Choroid plexus epithelial cell (primary cell): Measurements from ENCODE around the gene ALDH5A1.
A peak's percentile ranks its signal among the peaks of the same experiment; 100 is the strongest.

Experiments
- DNase-seq: peaks from one replicate; pipeline ENCODE4 v3.0.0-alpha.2; 2010; ENCODE audit warnings: low read depth
- H3K4me3 ChIP-seq: 2 replicates; pipeline ENCODE4 v1.5.1; 2011; ENCODE audit warnings: low read depth, mild to moderate bottlenecking, control low read depth, low read length, moderate library complexity
- TF ChIP-seq, protein P1 (sequence below): conservative IDR thresholded peaks from 2 replicates; pipeline ENCODE4 v1.5.1; 2011; ENCODE audit warnings: low read depth, mild to moderate bottlenecking, control low read depth, inconsistent platforms, low read length, moderate library complexity

Gene ALDH5A1

DNA sequence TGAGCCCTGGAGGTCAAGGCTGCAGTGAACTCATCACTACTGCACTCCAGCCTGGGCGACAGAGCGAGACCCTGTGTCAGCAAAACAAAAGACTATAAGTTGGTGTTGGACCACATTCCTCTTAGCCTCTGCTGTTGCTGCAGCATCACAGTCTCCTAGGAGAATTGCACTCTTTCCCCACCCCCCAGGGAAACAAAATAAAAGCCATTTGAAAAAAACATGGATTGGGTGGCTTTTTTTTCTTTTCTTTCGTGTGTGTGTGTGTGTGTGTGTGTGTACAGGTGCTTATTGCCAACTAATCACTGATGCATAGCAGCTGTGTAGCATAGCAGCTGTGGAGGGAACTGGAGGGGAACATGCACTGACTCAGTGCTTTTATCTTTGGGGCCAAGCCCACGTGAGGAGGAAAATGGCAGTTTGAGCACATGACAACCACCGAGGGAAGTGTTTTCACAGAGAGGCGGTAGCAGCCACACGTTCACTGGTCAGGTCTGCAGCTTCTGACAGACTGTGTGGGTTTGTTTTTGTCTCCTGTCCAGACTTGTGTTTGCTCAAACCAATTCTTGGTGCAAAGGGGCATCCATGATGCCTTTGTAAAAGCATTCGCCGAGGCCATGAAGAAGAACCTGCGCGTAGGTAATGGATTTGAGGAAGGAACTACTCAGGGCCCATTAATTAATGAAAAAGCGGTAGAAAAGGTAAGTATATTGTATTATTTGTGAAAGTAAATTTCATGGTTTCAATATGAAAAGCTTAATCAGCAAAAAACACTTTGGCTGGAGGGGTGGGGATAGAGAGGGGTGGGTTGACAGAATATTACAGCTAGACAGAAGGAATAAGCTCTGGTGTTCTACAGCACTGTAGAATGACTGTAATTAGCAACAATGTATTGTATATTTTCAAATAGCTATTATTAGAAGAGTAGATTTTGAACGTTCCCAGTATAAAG, 27.7 kb downstream of the ALDH5A1 start:
- H3K4me3 ChIP-seq: no peak overlapping the region
- TF ChIP-seq, protein P1, sequence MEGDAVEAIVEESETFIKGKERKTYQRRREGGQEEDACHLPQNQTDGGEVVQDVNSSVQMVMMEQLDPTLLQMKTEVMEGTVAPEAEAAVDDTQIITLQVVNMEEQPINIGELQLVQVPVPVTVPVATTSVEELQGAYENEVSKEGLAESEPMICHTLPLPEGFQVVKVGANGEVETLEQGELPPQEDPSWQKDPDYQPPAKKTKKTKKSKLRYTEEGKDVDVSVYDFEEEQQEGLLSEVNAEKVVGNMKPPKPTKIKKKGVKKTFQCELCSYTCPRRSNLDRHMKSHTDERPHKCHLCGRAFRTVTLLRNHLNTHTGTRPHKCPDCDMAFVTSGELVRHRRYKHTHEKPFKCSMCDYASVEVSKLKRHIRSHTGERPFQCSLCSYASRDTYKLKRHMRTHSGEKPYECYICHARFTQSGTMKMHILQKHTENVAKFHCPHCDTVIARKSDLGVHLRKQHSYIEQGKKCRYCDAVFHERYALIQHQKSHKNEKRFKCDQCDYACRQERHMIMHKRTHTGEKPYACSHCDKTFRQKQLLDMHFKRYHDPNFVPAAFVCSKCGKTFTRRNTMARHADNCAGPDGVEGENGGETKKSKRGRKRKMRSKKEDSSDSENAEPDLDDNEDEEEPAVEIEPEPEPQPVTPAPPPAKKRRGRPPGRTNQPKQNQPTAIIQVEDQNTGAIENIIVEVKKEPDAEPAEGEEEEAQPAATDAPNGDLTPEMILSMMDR: no peak
- DNase-seq: peak; percentile 19

DNA sequence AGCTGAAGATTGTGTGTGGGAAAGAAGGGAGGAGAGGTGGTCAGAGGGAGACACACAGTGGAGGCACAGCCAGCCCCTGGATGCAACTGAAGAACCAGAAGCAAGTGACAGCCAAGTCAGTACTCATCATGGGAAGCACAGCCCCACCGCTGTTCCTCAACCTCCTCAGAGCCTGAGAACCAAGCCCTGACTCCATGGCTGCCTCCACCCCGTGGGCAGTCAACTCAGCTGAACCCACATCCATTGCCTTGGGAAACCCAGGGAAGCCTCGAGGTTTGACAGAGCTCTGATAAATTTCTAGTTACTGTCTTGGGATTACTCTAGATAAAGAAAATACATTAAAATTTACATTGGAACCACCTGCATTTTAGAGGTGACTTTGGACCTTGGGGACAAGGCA, 29.6 kb downstream of the ALDH5A1 start:
- no peak for DNase-seq
- TF ChIP-seq, protein P1: no peak
- no peak overlapping the region for H3K4me3 ChIP-seq

DNA sequence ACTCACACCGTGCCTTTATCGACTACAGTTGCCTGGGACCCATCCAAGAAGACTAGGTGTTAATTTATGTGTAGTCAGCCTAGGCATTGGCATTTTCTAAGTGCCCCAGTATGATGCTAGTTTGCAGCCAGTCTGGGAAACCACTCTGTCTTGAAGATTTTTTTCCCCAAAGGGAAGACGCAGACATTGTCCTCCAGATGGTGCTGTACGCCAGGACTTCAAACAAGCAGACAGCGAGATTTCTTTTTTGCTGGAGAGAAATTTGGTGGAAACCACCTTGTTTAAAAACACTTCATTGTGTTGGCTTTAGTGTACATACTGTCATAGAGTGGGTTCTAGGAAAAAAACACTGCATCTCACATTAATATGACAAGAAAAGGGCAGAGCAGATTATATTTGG, 30.0 kb downstream of the ALDH5A1 start:
- TF ChIP-seq, protein P1: peak; percentile 85
- peak; percentile 87 for DNase-seq
- H3K4me3 ChIP-seq: no peak overlapping the region

DNA sequence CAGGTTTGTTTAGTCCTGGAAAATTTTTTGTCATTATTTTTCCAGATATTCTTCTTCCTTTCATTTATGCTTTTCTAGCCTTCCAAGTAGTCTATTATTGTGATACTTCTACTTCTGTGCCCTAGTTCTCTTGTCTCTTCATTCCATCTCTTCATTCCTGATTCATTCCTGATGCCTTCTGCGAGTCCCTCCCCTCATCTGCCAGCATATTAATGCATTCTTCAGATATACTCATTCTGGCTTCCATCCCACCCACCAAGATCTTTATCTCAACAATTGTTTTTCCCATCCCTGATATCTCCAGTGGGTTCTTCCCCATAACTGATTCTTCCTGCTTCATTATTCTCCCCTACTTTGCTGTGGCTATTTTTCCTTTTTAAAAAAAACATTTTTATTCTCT, 35.2 kb downstream of the ALDH5A1 start:
- no peak overlapping the region for H3K4me3 ChIP-seq
- DNase-seq: no peak
- TF ChIP-seq, protein P1: no peak

DNA sequence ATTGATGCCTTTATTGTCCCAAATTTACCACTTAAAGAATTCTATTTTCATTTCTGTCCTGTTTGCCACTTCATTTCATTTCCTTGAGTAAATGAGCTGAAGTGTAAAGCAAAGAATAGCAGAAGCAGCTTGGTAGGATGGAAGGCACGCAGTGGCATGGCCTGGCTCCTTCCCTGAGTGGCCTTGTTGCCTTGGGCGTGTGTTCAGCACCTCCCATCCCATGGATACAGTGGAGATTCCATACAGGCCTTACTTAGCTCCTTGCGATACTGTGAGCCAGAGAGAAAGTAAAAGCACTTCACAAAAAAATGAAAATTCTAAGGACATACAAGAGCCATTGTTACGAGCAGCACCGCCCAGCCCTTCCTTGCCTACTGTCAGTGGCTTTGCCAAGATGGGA, 39.6 kb downstream of the ALDH5A1 start:
- no peak overlapping the region for H3K4me3 ChIP-seq
- TF ChIP-seq, protein P1: no peak
- DNase-seq: no peak

DNA sequence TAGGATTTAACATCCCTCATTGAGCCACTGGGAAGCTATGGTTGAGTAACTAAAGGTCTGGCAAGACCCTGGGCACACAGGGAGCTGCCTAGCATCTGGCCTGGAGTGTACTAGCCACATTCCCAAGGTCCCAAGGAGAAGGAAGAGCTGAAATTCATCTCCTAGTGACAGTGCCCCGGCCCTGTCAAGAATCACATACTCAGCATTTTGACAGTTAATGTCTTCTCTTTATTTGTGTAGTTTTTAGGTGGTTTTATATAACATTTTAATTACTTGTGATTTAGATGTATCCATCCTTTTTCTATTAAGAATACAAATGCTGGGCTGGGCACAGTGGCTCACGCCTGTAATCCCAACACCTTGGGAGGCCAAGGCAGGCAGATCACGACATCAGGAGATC, 40.4 kb downstream of the ALDH5A1 start:
- DNase-seq: no peak
- TF ChIP-seq, protein P1: no peak
- no peak overlapping the region for H3K4me3 ChIP-seq

DNA sequence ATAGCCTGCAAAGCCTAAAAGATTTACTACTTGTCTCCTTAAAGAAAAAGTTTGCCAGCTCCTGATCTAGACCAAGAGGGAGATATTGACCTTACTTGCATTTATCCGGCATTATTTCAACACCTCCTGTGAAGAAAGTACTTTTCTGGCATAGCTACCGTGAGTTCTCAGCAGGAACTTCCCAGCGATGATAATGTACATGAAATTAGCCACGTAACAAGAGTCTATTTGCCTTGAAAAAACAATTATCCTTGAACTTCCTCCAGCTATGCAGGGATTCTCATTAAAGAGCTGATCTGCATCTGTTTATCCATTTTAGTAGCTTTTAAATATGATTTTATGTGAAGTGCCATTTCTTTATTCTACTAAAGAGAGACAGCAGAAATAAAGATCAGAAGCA, 41.7 kb downstream of the ALDH5A1 start:
- peak; percentile 56 for DNase-seq
- TF ChIP-seq, protein P1: no peak
- H3K4me3 ChIP-seq: no peak overlapping the region
